ENCODE data around the gene PSMA5. TPM values are rescaled to one million over a fixed set of nuclear protein-coding genes. Genes with fewer than 3 reads are reported as not detected.

Gene PSMA5
- total RNA-seq, 1 experiment from 2014 or later: 107 TPM

DNA sequence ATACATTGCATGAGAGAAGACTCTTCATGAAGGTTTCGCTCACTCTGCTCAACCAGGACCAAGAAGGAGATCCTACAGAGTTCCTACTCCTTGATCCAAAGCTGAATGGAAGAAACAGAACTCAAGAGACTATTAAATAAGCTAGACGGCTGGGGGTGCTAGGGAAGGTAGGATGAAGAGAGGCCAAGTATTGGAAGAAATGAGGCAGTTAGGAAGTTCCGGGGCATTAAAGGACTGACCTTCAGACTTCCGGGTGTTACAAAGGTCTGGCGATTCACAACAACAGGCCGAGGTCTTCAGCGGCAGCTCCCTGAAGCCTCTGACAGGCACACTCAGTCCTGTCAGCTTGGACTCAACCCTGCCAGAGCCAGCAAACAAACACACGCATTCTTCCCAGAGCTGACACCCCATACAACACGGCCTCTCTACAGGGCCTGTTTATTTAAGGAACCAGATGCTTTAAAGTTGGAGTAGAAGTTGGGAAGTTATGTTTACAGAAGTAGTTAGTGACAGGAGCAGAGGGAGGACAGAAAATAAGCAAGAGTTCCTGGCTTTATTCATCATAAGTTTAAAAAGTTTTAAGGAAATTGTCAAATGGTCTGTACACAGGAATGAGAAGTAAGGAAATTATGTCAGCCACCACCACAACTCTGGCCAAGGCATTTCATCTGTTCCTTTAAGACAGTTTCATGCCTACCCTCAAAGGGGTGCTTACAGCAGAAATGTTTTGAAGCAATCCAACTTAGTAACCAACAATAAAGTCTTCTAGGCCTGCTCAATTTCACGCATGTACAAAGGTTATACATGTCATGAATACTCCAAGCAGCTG, 33.2 kb downstream of the PSMA5 start:
- peaks cover 65% of the 10 kb centered on the region for H3K4me1 ChIP-seq (replicated peaks)
- H3K36me3 ChIP-seq: 0 out of 2 replicates have a peak, but pooled peaks cover 3% of the 10 kb centered on the region
- H3K4me3 ChIP-seq: peak overlapping the region; percentile 7
- peak; percentile 75 to 76 for DNase-seq (ENCODE audit: low read depth in 1 of 2, low spot score in 2 of 2)
- H3K9me3 ChIP-seq (replicated peaks): 0 out of 2 replicates have a peak, but pooled peaks cover 2% of the 10 kb centered on the region
- H3K27me3 ChIP-seq (replicated peaks): no peaks in the 10 kb centered on the region
- peak overlapping the region; percentile 52 for H3K27ac ChIP-seq

GRCh38 chr1:109392037-109392787, 34.0 kb downstream of the PSMA5 start:
- H3K4me1 ChIP-seq (replicated peaks): peaks cover 59% of the 10 kb centered on the region
- H3K4me3 ChIP-seq: no peak overlapping the region
- H3K27ac ChIP-seq: peak overlapping the region; percentile 52
- H3K27me3 ChIP-seq (replicated peaks): no peaks in the 10 kb centered on the region
- no peaks in the 10 kb centered on the region for H3K9me3 ChIP-seq (replicated peaks)
- no peak for DNase-seq (ENCODE audit: low read depth in 1 of 2, low spot score in 2 of 2)
- H3K36me3 ChIP-seq: 0 out of 2 replicates have a peak, but pooled peaks cover 3% of the 10 kb centered on the region

- 0 out of 2 replicates have a peak, but pooled peaks cover 3% of the 10 kb centered on the region for H3K36me3 ChIP-seq
- H3K4me3 ChIP-seq: no peak overlapping the region
- H3K9me3 ChIP-seq (replicated peaks): no peaks in the 10 kb centered on the region
- DNase-seq (ENCODE audit: low read depth in 1 of 2, low spot score in 2 of 2): no peak
- no peaks in the 10 kb centered on the region for H3K27me3 ChIP-seq (replicated peaks)
- H3K27ac ChIP-seq: peak overlapping the region; percentile 12; the same call in 1 of the 2 replicates
- H3K4me1 ChIP-seq (replicated peaks): peaks cover 56% of the 10 kb centered on the region
Observed at GRCh38 chr1:109391626-109392025, 34.6 kb downstream of the PSMA5 start.

DNA sequence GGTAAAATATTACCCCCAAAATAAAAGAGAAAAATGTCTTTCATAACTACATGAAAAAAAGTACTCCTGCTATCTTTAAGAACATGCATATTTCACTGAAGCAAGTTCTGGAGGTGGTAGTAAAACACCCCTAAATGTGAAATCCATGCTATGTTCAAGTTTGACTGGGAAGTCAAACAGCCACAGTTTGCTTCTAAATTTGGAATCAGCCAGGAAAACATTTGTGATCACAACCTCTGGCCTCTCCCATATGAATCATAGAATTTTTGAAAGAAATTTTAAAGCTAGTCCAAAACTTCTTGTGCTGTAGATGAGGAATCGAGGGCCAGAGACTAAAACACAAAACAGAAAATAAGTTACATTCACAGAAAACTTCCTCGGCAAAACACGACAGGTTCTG, 35.1 kb downstream of the PSMA5 start:
- Histone ChIP-seq H3K36me3 (0 out of 2 replicates have a peak, but pooled peaks cover 3% of the 10 kb centered on the region), H3K27ac (peak overlapping the region; percentile 12; the same call in 1 of the 2 replicates), H3K27me3 (replicated peaks) (no peaks in the 10 kb centered on the region), H3K4me3 (no peak overlapping the region), H3K4me1 (replicated peaks) (peaks cover 51% of the 10 kb centered on the region), H3K9me3 (replicated peaks) (no peaks in the 10 kb centered on the region)
- no peak for DNase-seq (ENCODE audit: low read depth in 1 of 2, low spot score in 2 of 2)

- Histone ChIP-seq H3K4me3 (no peak overlapping the region), H3K4me1 (replicated peaks) (peaks cover 39% of the 10 kb centered on the region), H3K27me3 (replicated peaks) (no peaks in the 10 kb centered on the region), H3K36me3 (0 out of 2 replicates have a peak, but pooled peaks cover 3% of the 10 kb centered on the region), H3K9me3 (replicated peaks) (no peaks in the 10 kb centered on the region), H3K27ac (no peak overlapping the region)
- no peak for DNase-seq (ENCODE audit: low read depth in 1 of 2, low spot score in 2 of 2)
Observed at GRCh38 chr1:109389638-109390341, 36.5 kb downstream of the PSMA5 start.

GRCh38 chr1:109388884-109389637, 37.2 kb downstream of the PSMA5 start:
- Histone ChIP-seq H3K9me3 (replicated peaks) (no peaks in the 10 kb centered on the region), H3K27me3 (replicated peaks) (no peaks in the 10 kb centered on the region), H3K4me1 (replicated peaks) (peaks cover 32% of the 10 kb centered on the region), H3K4me3 (no peak overlapping the region), H3K36me3 (0 out of 2 replicates have a peak, but pooled peaks cover 3% of the 10 kb centered on the region), H3K27ac (no peak overlapping the region)
- no peak for DNase-seq (ENCODE audit: low read depth in 1 of 2, low spot score in 2 of 2)

DNA sequence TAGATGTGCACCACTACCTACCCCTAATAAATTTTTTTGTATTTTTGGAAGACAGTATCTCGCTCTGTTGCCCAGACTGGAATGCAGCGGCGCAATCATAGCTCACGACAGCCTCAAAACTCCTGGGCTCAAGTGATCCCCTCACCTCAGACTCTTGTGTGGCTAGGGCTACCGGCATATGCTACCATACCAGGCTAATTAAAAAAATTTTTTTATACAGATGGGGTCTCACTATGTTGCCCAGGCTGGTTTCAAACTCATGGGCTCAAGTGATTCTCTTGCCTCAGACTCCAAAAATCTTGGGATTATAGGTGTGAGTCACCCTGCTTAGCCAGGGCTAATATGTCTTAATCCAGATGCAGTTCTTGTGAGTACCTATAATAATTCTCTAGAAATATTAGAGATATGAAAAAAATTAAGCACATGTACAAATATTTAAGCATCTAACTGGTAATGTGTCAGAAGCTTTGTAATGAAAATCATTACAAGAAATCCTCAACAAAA, 38.0 kb downstream of the PSMA5 start:
- DNase-seq (ENCODE audit: low read depth in 1 of 2, low spot score in 2 of 2): no peak
- Histone ChIP-seq H3K36me3 (0 out of 2 replicates have a peak, but pooled peaks cover 3% of the 10 kb centered on the region), H3K27ac (no peak overlapping the region), H3K9me3 (replicated peaks) (no peaks in the 10 kb centered on the region), H3K4me1 (replicated peaks) (peaks cover 26% of the 10 kb centered on the region), H3K4me3 (no peak overlapping the region), H3K27me3 (replicated peaks) (no peaks in the 10 kb centered on the region)

DNA sequence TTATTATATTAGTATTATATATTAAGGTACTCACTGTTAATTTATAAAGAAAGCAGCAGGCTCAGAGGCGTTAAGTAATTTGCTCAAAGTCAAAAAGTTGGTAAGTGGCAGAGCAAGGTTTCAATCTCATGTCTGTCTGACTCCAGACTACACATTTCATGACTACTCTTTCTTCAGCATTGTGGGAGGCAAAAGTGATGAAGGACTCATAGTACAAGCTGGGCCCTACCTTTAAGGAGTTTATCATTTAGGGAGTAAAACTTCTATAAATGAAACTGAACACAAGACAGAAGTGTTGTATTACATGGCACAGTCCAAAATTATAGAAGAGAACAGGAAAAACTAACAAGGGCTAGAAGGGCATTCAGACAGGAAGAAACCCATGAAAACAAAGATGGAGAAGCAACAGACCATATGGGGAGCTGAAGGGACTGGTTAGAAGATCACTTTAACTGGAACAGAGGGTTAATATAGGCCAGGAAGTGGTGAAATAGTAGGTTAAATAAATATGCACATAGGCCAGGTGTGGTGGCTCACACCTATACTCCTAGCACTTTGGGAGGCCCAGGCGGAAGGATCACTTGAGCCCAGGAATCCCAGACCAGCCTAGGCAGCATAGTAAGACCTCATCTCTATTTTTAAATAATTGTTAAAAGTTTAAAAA, 40.1 kb downstream of the PSMA5 start:
- Histone ChIP-seq H3K27me3 (replicated peaks) (no peaks in the 10 kb centered on the region), H3K27ac (no peak overlapping the region), H3K9me3 (replicated peaks) (no peaks in the 10 kb centered on the region), H3K4me3 (no peak overlapping the region), H3K36me3 (no peaks in the 10 kb centered on the region), H3K4me1 (replicated peaks) (peaks cover 5% of the 10 kb centered on the region)
- no peak for DNase-seq (ENCODE audit: low read depth in 1 of 2, low spot score in 2 of 2)

DNA sequence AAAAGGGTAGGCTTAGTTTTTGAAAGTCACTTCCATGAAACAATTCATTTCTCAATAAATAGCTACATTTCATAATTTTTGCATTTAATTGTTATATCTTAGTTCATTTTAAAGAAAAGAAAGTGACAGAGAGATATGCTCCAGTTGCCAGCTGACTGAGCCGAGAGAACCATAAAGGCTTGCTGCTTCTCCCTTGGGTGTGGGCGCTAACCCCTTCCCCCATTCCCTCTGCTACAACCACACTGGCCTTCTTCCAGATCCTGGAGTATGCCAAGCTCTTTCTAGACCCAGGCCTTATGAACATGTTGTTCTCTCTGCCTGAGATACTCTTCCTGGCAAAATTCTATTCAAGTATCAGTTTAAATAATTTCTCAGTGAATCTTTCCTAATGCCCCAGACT, 40.8 kb downstream of the PSMA5 start:
- no peak overlapping the region for H3K4me3 ChIP-seq
- H3K27me3 ChIP-seq (replicated peaks): no peaks in the 10 kb centered on the region
- no peak overlapping the region for H3K27ac ChIP-seq
- no peaks in the 10 kb centered on the region for H3K9me3 ChIP-seq (replicated peaks)
- H3K4me1 ChIP-seq (replicated peaks): no peaks in the 10 kb centered on the region; the same call in 1 of the 2 replicates
- DNase-seq (ENCODE audit: low read depth in 1 of 2, low spot score in 2 of 2): no peak
- H3K36me3 ChIP-seq: no peaks in the 10 kb centered on the region

- Histone ChIP-seq H3K27me3 (replicated peaks) (no peaks in the 10 kb centered on the region), H3K27ac (no peak overlapping the region), H3K4me3 (no peak overlapping the region), H3K4me1 (replicated peaks) (no peaks in the 10 kb centered on the region; the same call in 1 of the 2 replicates), H3K36me3 (no peaks in the 10 kb centered on the region), H3K9me3 (replicated peaks) (no peaks in the 10 kb centered on the region)
- DNase-seq (ENCODE audit: low read depth in 1 of 2, low spot score in 2 of 2): no peak
Observed at GRCh38 chr1:109383854-109384253, 42.4 kb downstream of the PSMA5 start.

DNA sequence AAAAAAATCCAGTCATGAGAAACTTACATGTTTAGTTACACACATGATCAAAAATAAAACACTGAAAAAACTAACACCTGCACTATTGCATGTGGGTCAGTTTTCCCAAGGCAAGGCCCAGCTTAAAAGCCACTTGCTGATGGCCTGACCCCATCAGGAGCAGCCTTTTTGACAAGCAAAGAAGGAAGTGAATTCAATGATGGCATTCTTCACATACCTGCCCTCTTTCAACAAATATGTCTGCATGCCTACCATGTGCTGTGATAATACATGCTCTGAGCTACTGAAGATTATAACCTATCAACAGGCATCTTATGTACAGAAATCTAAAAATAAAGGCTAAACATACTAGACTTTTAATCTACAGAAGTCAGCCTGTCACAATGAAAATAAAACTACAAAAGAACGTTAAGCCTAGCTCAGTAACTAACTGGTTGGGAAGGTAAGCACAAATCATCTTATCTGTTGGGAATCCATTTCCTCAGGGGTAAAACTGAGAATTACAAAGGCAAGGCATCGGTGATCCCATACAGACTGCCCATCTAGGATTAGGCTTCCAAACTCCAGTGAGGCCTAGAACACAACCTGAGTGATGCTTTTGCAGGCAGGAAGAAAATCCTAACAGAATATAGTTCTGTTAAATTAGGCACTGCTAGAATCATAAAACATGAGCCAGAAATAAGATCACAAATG, 43.0 kb downstream of the PSMA5 start:
- Histone ChIP-seq H3K27me3 (replicated peaks) (no peaks in the 10 kb centered on the region), H3K27ac (no peak overlapping the region), H3K36me3 (no peaks in the 10 kb centered on the region), H3K4me1 (replicated peaks) (no peaks in the 10 kb centered on the region; the same call in 1 of the 2 replicates), H3K9me3 (replicated peaks) (no peaks in the 10 kb centered on the region), H3K4me3 (no peak overlapping the region)
- DNase-seq (ENCODE audit: low read depth in 1 of 2, low spot score in 2 of 2): no peak

GRCh38 chr1:109381573-109381972, 44.7 kb downstream of the PSMA5 start:
- H3K27ac ChIP-seq: no peak overlapping the region
- DNase-seq (ENCODE audit: low read depth in 1 of 2, low spot score in 2 of 2): no peak
- peaks cover 2% of the 10 kb centered on the region for H3K4me1 ChIP-seq (replicated peaks)
- no peak overlapping the region for H3K4me3 ChIP-seq
- no peaks in the 10 kb centered on the region for H3K36me3 ChIP-seq
- no peaks in the 10 kb centered on the region for H3K27me3 ChIP-seq (replicated peaks)
- no peaks in the 10 kb centered on the region for H3K9me3 ChIP-seq (replicated peaks)

Measured in SJSA1 (cell line).